LNCaP clone FGC (cell line): ENCODE data around the gene CPAMD8.
"Not testable (repeated sequence)": the region's sequence is repeated elsewhere in the genome, so short reads cannot be mapped to it uniquely, and the experiment has no call there.

ENCODE experiments used
- DNase-seq: peaks from one replicate; pipeline ENCODE4 v3.0.0-alpha.2; 2011; ENCODE audit warnings: low read depth
- H3K4me3 ChIP-seq: 2 replicates; pipeline ENCODE4 v1.5.1; 2011; ENCODE audit warnings: mild to moderate bottlenecking, low read depth, low read length, control low read depth
- CTCF ChIP-seq: IDR thresholded peaks from 2 replicates; pipeline ENCODE4 v1.5.1; 2012; ENCODE audit warnings: mild to moderate bottlenecking; ENCODE audit not compliant: control insufficient read depth, insufficient read depth; ENCODE audit errors: extremely low read depth

Gene CPAMD8

GRCh38 chr19:16978839-16979802 lies 47.5 kb downstream of the CPAMD8 start:
- no peak for TF ChIP-seq CTCF
- DNase-seq = no peak
- no peak overlapping the region for H3K4me3 ChIP-seq

GRCh38 chr19:16978156-16978555 lies 48.5 kb downstream of the CPAMD8 start:
- no peak overlapping the region for H3K4me3 ChIP-seq
- TF ChIP-seq CTCF = no peak
- no peak for DNase-seq

- TF ChIP-seq CTCF = no peak
- no peak for DNase-seq
- H3K4me3 ChIP-seq = no peak overlapping the region
These were observed 49.3 kb downstream of the CPAMD8 start for GRCh38 chr19:16977306-16977705.

- no peak overlapping the region for H3K4me3 ChIP-seq
- DNase-seq = no peak
- TF ChIP-seq CTCF = no peak
These were observed 50.2 kb downstream of the CPAMD8 start for GRCh38 chr19:16976446-16976845.

- no peak for DNase-seq
- TF ChIP-seq CTCF = no peak
These were observed 55.8 kb downstream of the CPAMD8 start for GRCh38 chr19:16970821-16971220.

GRCh38 chr19:16969135-16969534 lies 57.5 kb downstream of the CPAMD8 start:
- no peak; the same call in 1 of the 2 replicates for TF ChIP-seq CTCF
- no peak overlapping the region for H3K4me3 ChIP-seq
- no peak for DNase-seq

More at GRCh38 chr19:16970821-16971220, 55.8 kb downstream of the CPAMD8 start:
- H3K4me3 ChIP-seq = no peak overlapping the region

- not testable (repeated sequence) for DNase-seq, H3K4me3 ChIP-seq
These were observed 65.4 kb downstream of the CPAMD8 start for GRCh38 chr19:16960996-16961822.

- DNase-seq, H3K4me3 ChIP-seq: not testable (repeated sequence)
These were observed 68.3 kb downstream of the CPAMD8 start for GRCh38 chr19:16958277-16958676.
